HepG2 (cell line): ENCODE measurements around the gene NUP85. TPM values are rescaled to one million over a fixed set of nuclear protein-coding genes. Genes with fewer than 3 reads are reported as not detected.
A peak's percentile ranks its signal among the peaks of the same experiment; 100 is the strongest.

ENCODE experiments used
- FOSL1 ChIP-seq: sonication (generic); formaldehyde crosslinking; IDR thresholded peaks from 2 replicates; pipeline ENCODE4 v1.9.0; 2021; ENCODE audit warnings: missing genetic modification reagents, borderline replicate concordance
- FOXO1 ChIP-seq: sonication (generic); formaldehyde crosslinking; IDR thresholded peaks from 2 replicates; pipeline ENCODE4 v1.4.0; 2020; ENCODE audit warnings: missing genetic modification reagents
- HDAC2 ChIP-seq: sonication (generic); formaldehyde crosslinking; IDR thresholded peaks from 2 replicates; pipeline ENCODE4 v1.4.0; 2020; ENCODE audit warnings: missing genetic modification reagents
- KIAA2018 ChIP-seq: sonication (generic); formaldehyde crosslinking; IDR thresholded peaks from 2 replicates; pipeline ENCODE4 v1.5.0; 2020; ENCODE audit warnings: mild to moderate bottlenecking, missing genetic modification reagents, borderline replicate concordance
- NCOA2 ChIP-seq: sonication (generic); formaldehyde crosslinking; IDR thresholded peaks from 2 replicates; pipeline ENCODE4 v1.8.0; 2022; ENCODE audit warnings: inconsistent platforms
- PRDM10 ChIP-seq: sonication (generic); formaldehyde crosslinking; IDR thresholded peaks from 2 replicates; pipeline ENCODE4 v1.4.0; 2020; ENCODE audit warnings: low read depth, missing genetic modification reagents
- TP53 ChIP-seq: sonication (generic); formaldehyde crosslinking; conservative IDR thresholded peaks from 2 replicates; pipeline ENCODE4 v1.4.0; 2020; ENCODE audit warnings: missing genetic modification reagents
- ZFP36L1 ChIP-seq: sonication (generic); formaldehyde crosslinking; IDR thresholded peaks from 2 replicates; pipeline ENCODE4 v1.8.0; 2022; ENCODE audit warnings: mild to moderate bottlenecking, missing genetic modification reagents, moderate library complexity
- ZNF562 ChIP-seq: sonication (generic); formaldehyde crosslinking; IDR thresholded peaks from 2 replicates; pipeline ENCODE4 v1.8.0; 2022; ENCODE audit warnings: missing genetic modification reagents, borderline replicate concordance
- ZNF597 ChIP-seq: sonication (generic); formaldehyde crosslinking; IDR thresholded peaks from 2 replicates; pipeline ENCODE4 v1.5.0; 2020; ENCODE audit warnings: missing genetic modification reagents
- ZNF709 ChIP-seq: sonication (generic); formaldehyde crosslinking; IDR thresholded peaks from 2 replicates; pipeline ENCODE4 v1.5.0; 2020; ENCODE audit warnings: mild to moderate bottlenecking, missing genetic modification reagents
- ZNF781 ChIP-seq: sonication (generic); formaldehyde crosslinking; IDR thresholded peaks from 2 replicates; pipeline ENCODE4 v1.5.1; 2020; ENCODE audit warnings: borderline replicate concordance, mild to moderate bottlenecking, missing genetic modification reagents; ENCODE audit errors: not compliant biosample characterization
- ZNF891 ChIP-seq: sonication (generic); formaldehyde crosslinking; IDR thresholded peaks from 2 replicates; pipeline ENCODE4 v1.5.0; 2020; ENCODE audit warnings: mild to moderate bottlenecking, missing genetic modification reagents
- ZSCAN31 ChIP-seq: sonication (generic); formaldehyde crosslinking; IDR thresholded peaks from 2 replicates; pipeline ENCODE4 v1.5.0; 2020; ENCODE audit warnings: low read depth, mild to moderate bottlenecking, missing genetic modification reagents
- polyA plus RNA-seq, 8 experiments: library from polyadenylated mRNA; depleted of rRNA in 3 of 8; stranded (reverse) in 7 of 8; unstranded in 1 of 8; fragments of >200 nt; fragmentation: Illumina TruSeq in 4 of 8; extraction: Trizol in 4 of 8; gene quantifications; 2 replicates each; pipeline versions ENCODE4 v1.2.1 to v1.2.3, GENCODE V29; 2011 to 2016; ENCODE audit warnings: low read depth in 4 of 8, missing spikeins in 1 of 8, mixed read lengths in 1 of 8; ENCODE audit not compliant: insufficient read depth in 1 of 8
- total RNA-seq, 5 experiments: library from RNA; depleted of rRNA; stranded (reverse); fragments of >200 nt; fragmentation: Illumina TruSeq; extraction: Trizol; gene quantifications; 2 replicates each; pipeline ENCODE4 v1.2.3, GENCODE V29; 2016; ENCODE audit warnings: low read depth in 1 of 5

NUP85 gene
- total and polyA plus RNA-seq, 2 of the 13 experiments (the other 11 are each of a cell fraction or from before 2014, with no cell fraction given) = 89.1 to 124 TPM

- no peak for TF ChIP-seq ZNF597 (CRISPR knock-in tag)
- TF ChIP-seq KIAA2018 (CRISPR knock-in tag) = no peak; the same call in 1 of the 2 replicates
- TF ChIP-seq ZSCAN31 = 0 out of 2 replicates have a peak, but pooled peaks have one; percentile 60
- TF ChIP-seq ZNF709 = peak; percentile 49; the same call in 1 of the 2 replicates
- TF ChIP-seq FOSL1 (CRISPR knock-in tag) = no peak
- no peak for TF ChIP-seq TP53
- TF ChIP-seq NCOA2 (CRISPR knock-in tag) = no peak
- TF ChIP-seq PRDM10 (CRISPR knock-in tag) = no peak
- TF ChIP-seq ZNF781 (CRISPR knock-in tag) = no peak
- TF ChIP-seq ZFP36L1 (CRISPR knock-in tag) = no peak
- no peak for TF ChIP-seq ZNF562 (CRISPR knock-in tag)
- TF ChIP-seq HDAC2 (CRISPR knock-in tag) = peak; percentile 72
- TF ChIP-seq ZNF891 (CRISPR knock-in tag) = peak; percentile 90
- TF ChIP-seq FOXO1 (CRISPR knock-in tag) = no peak
These were observed 64.9 kb downstream of the NUP85 start (continued) for GRCh38 chr17:75270218-75270965.
